HUES48 (cell line): Measurements from ENCODE around the gene GRM2.

Experiments
- H3K27ac ChIP-seq: one replicate; pipeline ENCODE4 v1.7.0; 2013; ENCODE audit warnings: low read depth, low read length, inconsistent platforms
- H3K27me3 ChIP-seq: 2 replicates; pipeline ENCODE4 v1.6.1; 2013; ENCODE audit warnings: mild to moderate bottlenecking, low read length; ENCODE audit not compliant: control insufficient read depth, insufficient read depth
- H3K36me3 ChIP-seq: 2 replicates; pipeline ENCODE4 v1.6.1; 2013; ENCODE audit warnings: low read length; ENCODE audit not compliant: control insufficient read depth, insufficient read depth
- H3K4me1 ChIP-seq: 2 replicates; pipeline ENCODE4 v1.6.1; 2013; ENCODE audit warnings: mild to moderate bottlenecking, low read length; ENCODE audit not compliant: control insufficient read depth, insufficient read depth
- H3K4me3 ChIP-seq: 2 replicates; pipeline ENCODE4 v1.5.1; 2013; ENCODE audit warnings: mild to moderate bottlenecking, low read depth, low read length
- H3K9ac ChIP-seq: 2 replicates; pipeline ENCODE4 v1.6.1; 2013; ENCODE audit warnings: mild to moderate bottlenecking, low read depth, low read length, moderate library complexity
- H3K9me3 ChIP-seq: 2 replicates; pipeline ENCODE4 v1.6.1; 2013; ENCODE audit warnings: low read length; ENCODE audit not compliant: control insufficient read depth, insufficient read depth

Gene GRM2

DNA sequence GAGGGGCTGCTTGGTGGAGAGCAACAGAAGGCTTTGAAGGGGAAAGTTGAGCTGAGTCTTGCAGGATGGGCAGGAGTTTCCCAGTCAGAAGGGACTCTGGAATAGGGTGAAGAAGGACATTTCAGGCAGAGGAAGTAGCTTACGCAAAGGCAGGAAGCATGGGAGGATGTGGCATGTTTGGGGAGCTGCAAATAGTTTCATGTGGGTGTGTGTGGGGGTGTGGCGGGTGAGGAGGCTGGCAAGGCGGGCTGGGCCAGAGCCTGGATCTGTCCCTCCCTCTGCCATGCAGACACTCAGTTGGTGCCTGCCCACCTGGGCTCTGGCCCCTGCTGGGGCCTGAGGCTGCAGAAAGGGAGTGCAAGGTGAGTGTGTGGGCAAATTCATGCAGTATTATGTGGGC lies 25.4 kb upstream of the GRM2 start:
- Histone ChIP-seq H3K27ac (no peak overlapping the region), H3K9ac (no peak overlapping the region)

DNA sequence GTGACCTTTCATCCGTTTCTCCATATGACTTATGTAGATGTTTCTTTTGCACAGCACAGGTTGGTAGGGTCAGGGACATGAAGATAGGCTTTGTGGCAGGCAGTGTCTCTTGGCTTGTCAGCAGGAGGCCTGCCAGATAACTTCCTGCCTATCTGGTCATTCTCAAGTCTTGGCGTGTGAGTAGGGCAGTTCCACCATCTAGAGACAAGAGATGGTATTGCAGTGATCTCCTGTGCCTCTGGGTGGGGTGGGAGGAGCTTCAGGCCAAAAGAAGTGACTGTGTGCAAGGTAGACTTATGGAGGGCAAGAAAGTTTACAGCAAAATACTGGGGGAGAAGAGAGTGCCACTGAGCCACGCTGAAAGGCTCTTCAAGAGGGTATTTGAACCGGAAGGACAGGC lies 24.8 kb upstream of the GRM2 start:
- Histone ChIP-seq H3K27ac (no peak overlapping the region), H3K36me3 (no peaks in the 10 kb centered on the region; the same call in 1 of the 2 replicates), H3K4me1 (no peaks in the 10 kb centered on the region), H3K9ac (no peak overlapping the region), H3K4me3 (no peak overlapping the region), H3K9me3 (no peaks in the 10 kb centered on the region), H3K27me3 (no peaks in the 10 kb centered on the region)

More for the DNA sequence above, 25.4 kb upstream of the GRM2 start:
- Histone ChIP-seq H3K4me1 (no peaks in the 10 kb centered on the region), H3K36me3 (no peaks in the 10 kb centered on the region; the same call in 1 of the 2 replicates), H3K9me3 (no peaks in the 10 kb centered on the region), H3K4me3 (no peak overlapping the region), H3K27me3 (no peaks in the 10 kb centered on the region)

DNA sequence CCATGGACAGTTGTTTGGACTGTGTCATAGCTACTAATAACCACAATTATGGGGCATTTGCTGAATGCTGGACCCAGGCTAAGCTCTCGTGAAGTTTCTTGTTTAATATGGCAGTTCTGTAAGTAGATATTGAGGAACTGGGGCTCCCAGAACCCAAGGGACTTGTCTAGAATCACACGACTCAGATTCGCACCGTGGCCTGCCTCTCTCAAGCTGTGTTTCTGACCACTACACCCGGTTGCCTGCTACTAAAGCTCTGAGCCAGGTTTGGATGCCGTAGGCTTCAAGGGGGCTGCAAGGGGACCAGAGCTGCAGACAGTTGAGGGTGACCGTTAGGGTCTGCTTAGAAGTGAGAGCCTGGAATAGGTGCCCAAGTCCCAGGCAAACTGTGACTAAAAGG lies 24.3 kb upstream of the GRM2 start:
- Histone ChIP-seq H3K27ac (no peak overlapping the region), H3K27me3 (no peaks in the 10 kb centered on the region), H3K4me3 (no peak overlapping the region), H3K4me1 (no peaks in the 10 kb centered on the region), H3K9me3 (no peaks in the 10 kb centered on the region), H3K9ac (no peak overlapping the region), H3K36me3 (no peaks in the 10 kb centered on the region; the same call in 1 of the 2 replicates)

DNA sequence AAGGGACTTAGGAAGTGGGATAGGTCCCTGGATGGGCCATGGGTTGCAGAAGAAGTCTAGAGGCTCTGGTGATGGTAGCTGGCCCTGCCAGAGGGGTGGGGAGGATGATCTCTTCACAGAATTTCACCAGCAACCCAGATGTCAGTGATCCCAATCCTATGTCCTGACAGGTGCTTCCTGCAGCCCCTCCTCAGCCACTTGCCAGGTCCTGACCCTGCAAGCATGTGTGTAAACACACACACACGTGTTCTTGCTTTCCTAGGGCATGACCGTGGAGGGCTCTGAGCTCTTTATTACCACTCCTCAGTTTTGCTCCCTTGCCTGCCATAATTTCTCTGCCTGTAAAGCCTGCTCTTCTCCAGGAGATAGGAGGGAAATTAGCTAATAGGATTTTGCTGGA lies 23.3 kb upstream of the GRM2 start:
- Histone ChIP-seq H3K36me3 (no peaks in the 10 kb centered on the region; the same call in 1 of the 2 replicates), H3K9ac (no peak overlapping the region), H3K4me3 (no peak overlapping the region), H3K27me3 (no peaks in the 10 kb centered on the region), H3K27ac (no peak overlapping the region), H3K9me3 (no peaks in the 10 kb centered on the region), H3K4me1 (no peaks in the 10 kb centered on the region)

DNA sequence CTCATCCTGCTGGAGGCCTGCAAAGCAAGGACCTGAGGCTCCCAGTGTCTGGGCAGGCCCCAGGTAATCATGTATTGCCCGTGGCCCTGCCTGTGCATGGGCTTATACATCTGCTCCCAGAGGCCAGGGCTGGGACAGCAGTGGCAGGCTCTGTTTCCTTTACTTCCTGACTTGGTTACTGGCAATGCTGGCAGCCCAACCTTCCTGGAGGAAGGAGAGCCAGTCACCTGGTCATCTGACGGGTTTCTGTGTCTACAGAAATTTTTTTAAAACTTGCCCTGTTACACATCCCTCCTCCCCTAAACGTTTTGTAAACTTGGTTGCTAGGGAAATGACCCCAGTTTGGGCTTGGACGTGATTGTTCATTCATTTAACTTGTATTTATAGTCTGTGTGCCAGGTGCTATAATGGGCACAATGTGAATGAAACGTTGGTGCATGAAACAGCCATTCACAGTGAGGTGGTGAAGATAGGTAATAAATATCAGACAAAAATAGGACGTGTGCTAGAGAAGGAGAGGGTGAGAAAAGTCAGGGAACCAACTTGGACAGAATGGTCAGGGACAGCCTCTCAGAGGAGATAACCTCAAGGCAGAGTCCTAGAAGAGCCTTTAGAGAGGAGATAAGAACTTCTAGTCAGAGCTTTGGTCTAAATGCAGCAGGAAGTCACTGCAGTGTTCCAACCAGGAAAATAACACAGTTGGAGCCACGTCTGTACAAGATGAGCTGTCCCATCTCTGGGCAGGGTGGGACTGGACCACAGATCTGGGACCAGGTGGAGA lies 21.7 kb upstream of the GRM2 start:
- Histone ChIP-seq H3K4me1 (no peaks in the 10 kb centered on the region), H3K36me3 (no peaks in the 10 kb centered on the region; the same call in 1 of the 2 replicates), H3K9me3 (no peaks in the 10 kb centered on the region), H3K4me3 (no peak overlapping the region), H3K27ac (no peak overlapping the region), H3K27me3 (no peaks in the 10 kb centered on the region), H3K9ac (no peak overlapping the region)

DNA sequence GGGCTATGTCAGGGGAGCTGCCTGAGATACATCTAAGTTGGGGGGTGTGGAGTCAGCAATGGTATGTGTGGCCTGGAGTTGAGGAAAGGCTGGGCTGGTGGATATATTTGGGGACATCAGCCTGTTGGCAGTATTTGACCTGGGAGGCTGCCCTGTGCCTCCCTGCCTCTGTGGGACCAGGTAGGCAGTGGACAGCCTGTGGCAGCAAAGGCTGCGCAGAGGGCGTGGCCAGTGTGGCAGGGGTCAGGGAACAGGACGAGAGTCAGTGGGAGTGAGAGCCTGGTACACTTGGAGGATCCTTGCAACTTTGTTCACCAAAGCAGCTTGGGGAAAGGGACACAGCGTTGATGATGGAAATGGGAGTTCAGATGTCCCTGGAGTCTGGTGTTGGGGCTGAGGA lies 20.8 kb upstream of the GRM2 start:
- H3K9ac ChIP-seq = no peak overlapping the region
- no peaks in the 10 kb centered on the region for H3K27me3 ChIP-seq
- H3K27ac ChIP-seq = no peak overlapping the region
- H3K9me3 ChIP-seq = no peaks in the 10 kb centered on the region
- H3K36me3 ChIP-seq = no peaks in the 10 kb centered on the region; the same call in 1 of the 2 replicates
- peaks cover 6% of the 10 kb centered on the region; the same call in 1 of the 2 replicates for H3K4me1 ChIP-seq
- no peak overlapping the region for H3K4me3 ChIP-seq

DNA sequence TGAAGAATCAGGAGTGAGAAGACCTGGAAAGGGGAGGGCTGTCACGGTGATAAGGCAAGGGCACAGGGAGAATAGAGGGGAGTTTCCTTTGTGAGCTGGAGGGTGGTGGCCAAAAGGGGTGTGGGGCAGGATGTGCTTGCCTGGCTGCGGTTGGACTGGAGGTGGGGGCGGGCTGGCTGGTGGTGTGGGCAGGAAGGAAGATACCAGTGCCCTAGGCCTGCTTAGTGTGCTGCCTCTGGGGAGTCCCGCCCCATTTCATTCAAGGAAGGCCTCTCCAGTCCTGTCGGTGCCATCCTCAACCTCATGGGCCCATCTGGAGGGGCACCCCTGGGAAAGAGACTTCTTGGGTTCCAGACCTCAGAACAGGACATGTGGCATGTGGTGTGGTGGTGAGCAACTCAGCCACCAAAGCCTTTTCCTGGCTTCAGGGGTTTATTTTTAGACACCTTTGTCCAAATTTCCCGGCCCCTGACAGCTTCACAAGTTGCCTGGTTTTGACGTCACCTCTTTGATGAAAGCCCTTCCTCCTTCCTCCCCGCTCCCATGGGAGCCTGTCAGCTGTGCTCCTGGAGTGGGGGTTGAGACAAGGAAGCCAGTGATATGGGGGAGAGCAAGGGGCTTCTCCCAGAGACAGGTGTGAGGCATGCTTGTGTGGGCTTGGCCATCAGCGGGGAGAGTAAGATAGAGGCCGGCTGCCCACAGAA lies 20.2 kb upstream of the GRM2 start:
- no peaks in the 10 kb centered on the region; the same call in 1 of the 2 replicates for H3K36me3 ChIP-seq
- H3K27me3 ChIP-seq = no peaks in the 10 kb centered on the region
- H3K9ac ChIP-seq = no peak overlapping the region
- no peaks in the 10 kb centered on the region for H3K9me3 ChIP-seq
- H3K4me3 ChIP-seq = no peak overlapping the region
- H3K4me1 ChIP-seq = peaks cover 6% of the 10 kb centered on the region; the same call in 1 of the 2 replicates
- H3K27ac ChIP-seq = no peak overlapping the region

DNA sequence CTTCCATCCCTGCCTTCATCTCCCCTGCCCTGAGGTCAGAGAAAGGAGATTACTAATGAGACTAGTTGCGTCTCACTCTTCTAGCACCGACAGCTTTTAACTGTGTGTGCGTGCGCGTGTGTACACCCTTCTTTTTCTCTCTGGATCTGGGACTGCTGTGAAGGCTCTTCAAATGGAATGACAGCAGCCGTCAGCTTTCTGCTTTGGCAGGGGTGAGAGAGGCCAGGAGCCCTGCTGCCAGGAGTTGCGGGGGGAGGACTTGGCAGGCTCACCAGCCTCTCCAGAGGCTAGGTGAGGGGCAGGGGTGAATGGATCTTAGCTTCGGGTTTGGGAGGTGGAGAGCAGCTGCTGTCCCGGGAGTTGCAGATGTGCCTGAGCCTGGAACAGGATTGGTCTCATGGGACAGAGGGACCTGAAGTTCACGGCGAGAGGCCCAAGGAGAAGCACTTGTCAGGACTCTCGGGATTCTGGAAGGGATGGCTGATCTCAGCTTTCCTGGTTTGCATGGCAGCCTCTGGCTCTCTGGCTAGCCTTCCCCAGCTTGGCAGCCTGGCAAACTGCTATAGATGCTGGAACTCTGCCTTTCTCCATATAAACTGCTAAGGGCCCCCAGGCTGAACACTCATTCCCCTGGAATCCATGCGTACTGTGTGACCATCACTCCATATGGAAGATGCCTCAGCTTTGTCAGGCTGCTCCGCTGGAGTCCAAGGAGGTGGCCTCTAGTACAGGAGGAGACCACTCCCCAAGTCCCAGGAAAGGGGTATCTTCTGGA lies 19.2 kb upstream of the GRM2 start:
- Histone ChIP-seq H3K27ac (no peak overlapping the region), H3K27me3 (no peaks in the 10 kb centered on the region), H3K9ac (no peak overlapping the region), H3K36me3 (no peaks in the 10 kb centered on the region; the same call in 1 of the 2 replicates), H3K9me3 (no peaks in the 10 kb centered on the region), H3K4me1 (peaks cover 6% of the 10 kb centered on the region; the same call in 1 of the 2 replicates), H3K4me3 (no peak overlapping the region)

DNA sequence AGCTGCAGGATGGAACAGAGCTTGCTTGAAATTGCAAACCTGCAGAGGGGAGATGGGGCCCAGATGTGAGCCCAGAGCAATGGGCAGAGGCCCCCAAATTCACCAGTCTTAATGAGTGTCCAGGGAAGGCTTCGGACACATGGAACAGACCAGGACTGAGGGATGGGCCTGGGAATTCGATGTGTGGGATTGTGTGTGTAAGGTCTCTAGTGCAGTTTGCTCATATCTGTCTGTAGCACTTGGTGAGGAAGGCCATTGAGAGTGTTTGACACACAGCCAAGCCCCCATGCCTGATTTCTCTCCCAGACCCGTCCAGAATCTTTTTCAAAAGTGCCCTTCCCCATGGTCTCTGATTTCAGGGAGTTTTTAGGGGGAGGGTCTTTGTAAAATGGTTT lies 18.7 kb upstream of the GRM2 start:
- Histone ChIP-seq H3K4me3 (no peak overlapping the region), H3K27me3 (no peaks in the 10 kb centered on the region), H3K9ac (no peak overlapping the region), H3K9me3 (no peaks in the 10 kb centered on the region), H3K27ac (no peak overlapping the region), H3K36me3 (no peaks in the 10 kb centered on the region; the same call in 1 of the 2 replicates), H3K4me1 (peaks cover 6% of the 10 kb centered on the region; the same call in 1 of the 2 replicates)

DNA sequence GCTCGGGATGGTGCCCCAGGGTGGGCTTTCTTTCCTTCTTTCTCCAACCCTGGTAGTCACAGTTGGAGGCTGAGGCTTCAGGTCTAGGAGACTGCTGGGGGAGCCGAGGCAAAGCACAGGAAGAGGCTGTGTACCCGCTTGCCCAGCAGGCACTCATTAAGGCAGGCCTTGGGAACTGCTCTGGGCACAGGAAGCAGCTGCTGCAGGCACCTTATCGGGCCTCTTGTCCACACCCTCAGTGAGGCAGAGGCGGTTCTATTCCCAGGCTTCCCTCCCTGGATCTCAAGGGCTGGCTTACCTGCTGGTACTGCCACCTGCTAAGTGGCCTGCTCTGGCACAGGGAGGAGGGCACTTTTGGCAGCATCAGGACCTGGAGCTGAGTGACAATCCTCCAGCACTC lies 15.8 kb upstream of the GRM2 start:
- Histone ChIP-seq H3K27me3 (no peaks in the 10 kb centered on the region), H3K4me1 (peaks cover 6% of the 10 kb centered on the region; the same call in 1 of the 2 replicates), H3K4me3 (no peak overlapping the region), H3K9me3 (no peaks in the 10 kb centered on the region), H3K27ac (no peak overlapping the region), H3K9ac (no peak overlapping the region), H3K36me3 (no peaks in the 10 kb centered on the region)
